PC-3 (cell line): ENCODE data around the gene MGST1. TPM values are rescaled to one million over a fixed set of nuclear protein-coding genes. Genes with fewer than 3 reads are reported as not detected.

ENCODE experiments used
- ATAC-seq: fragments of 200-7000 bp; cut with Tn5 transposase; 2 replicates; pipeline ENCODE4 v1.9.1; 2020; ENCODE audit warnings: mild to moderate bottlenecking, moderate library complexity
- BruUV-seq: library from RNA; stranded (reverse); fragments of 400-500 nt; replicated peaks from 2 replicates; lab custom pipeline; 2021; lab: Mats Ljungman, UMichigan
- CTCF ChIA-PET: fragments of 300-600 bp; sonication (Branson Sonifier 250); formaldehyde crosslinking; loops from one replicate; lab custom pipeline; 2022; ENCODE audit warnings: antibody characterized with exemption; lab: Charles Lee
- POLR2A ChIA-PET: fragments of 300-600 bp; sonication (Branson Sonifier 250); formaldehyde crosslinking; loops from one replicate; lab custom pipeline; 2022; ENCODE audit warnings: antibody characterized with exemption; ENCODE audit not compliant: unreplicated experiment; lab: Charles Lee
- DNase-seq: peaks from one replicate; pipeline ENCODE4 v3.0.0-alpha.2; 2015
- H2AFZ ChIP-seq: fragments of 300-600 bp; sonication (generic); 2 replicates; pipeline ENCODE4 v1.6.0; 2016; ENCODE audit warnings: antibody characterized with exemption, low read length
- H3F3A ChIP-seq: fragments of 300-600 bp; sonication (generic); one replicate; pipeline ENCODE4 v1.6.0; 2017; ENCODE audit warnings: antibody characterized with exemption, low read length, control low read depth, mild to moderate bottlenecking; ENCODE audit not compliant: unreplicated experiment
- H3K27ac ChIP-seq: fragments of 300-600 bp; sonication (generic); 2 replicates; pipeline ENCODE4 v1.5.1; 2016; ENCODE audit warnings: mild to moderate bottlenecking, low read length
- H3K27me3 ChIP-seq: fragments of 300-600 bp; sonication (generic); 2 replicates; pipeline ENCODE4 v1.6.1; 2016; ENCODE audit warnings: low read length, mixed read lengths
- H3K36me3 ChIP-seq: fragments of 300-600 bp; sonication (generic); 2 replicates; pipeline ENCODE4 v1.6.1; 2016; ENCODE audit warnings: low read depth, mixed run types, low read length, mixed read lengths
- H3K4me1 ChIP-seq: fragments of 300-600 bp; sonication (generic); 2 replicates; pipeline ENCODE4 v1.5.1; 2016; ENCODE audit warnings: low read length; ENCODE audit not compliant: insufficient read depth
- H3K4me2 ChIP-seq: fragments of 300-600 bp; sonication (generic); 2 replicates; pipeline ENCODE4 v1.6.0; 2016; ENCODE audit warnings: low read length
- H3K4me3 ChIP-seq: fragments of 300-600 bp; sonication (generic); 2 replicates; pipeline ENCODE4 v1.5.1; 2016; ENCODE audit warnings: mild to moderate bottlenecking, low read length, mixed read lengths
- H3K79me2 ChIP-seq: fragments of 300-600 bp; sonication (generic); 2 replicates; pipeline ENCODE4 v1.6.1; 2017; ENCODE audit warnings: low read length, mixed read lengths
- H3K9ac ChIP-seq: fragments of 300-600 bp; sonication (generic); 2 replicates; pipeline ENCODE4 v1.6.0; 2016; ENCODE audit warnings: mild to moderate bottlenecking, low read length
- H3K9me2 ChIP-seq: fragments of 300-600 bp; sonication (generic); replicated peaks from 2 replicates; pipeline ENCODE4 v1.6.1; 2016; ENCODE audit warnings: mixed run types, low read length, mixed read lengths
- H3K9me3 ChIP-seq: fragments of 300-600 bp; sonication (generic); 2 replicates; pipeline ENCODE4 v1.6.1; 2016; ENCODE audit warnings: low read length, mixed read lengths
- H4K20me1 ChIP-seq: fragments of 300-600 bp; sonication (generic); 2 replicates; pipeline ENCODE4 v1.6.1; 2016; ENCODE audit warnings: low read length, mixed read lengths
- EZH2 ChIP-seq: fragments of 300-600 bp; sonication (generic); IDR thresholded peaks from one replicate; pipeline ENCODE4 v1.6.1; 2017; ENCODE audit warnings: antibody characterized with exemption, mild to moderate bottlenecking, low read length; ENCODE audit not compliant: unreplicated experiment
- EZH2phosphoT487 ChIP-seq: fragments of 300-600 bp; sonication (generic); IDR thresholded peaks from 2 replicates; pipeline ENCODE4 v1.6.1; 2018; ENCODE audit warnings: mild to moderate bottlenecking, antibody characterized with exemption, low read length, borderline replicate concordance
- intact Hi-C: fragments of 100-400 bp; cut with micrococcal nuclease; formaldehyde crosslinking; loops from 2 replicates; pipeline ENCODE4 v1.9.0; 2023
- total RNA-seq: library from RNA; depleted of rRNA; stranded (reverse); fragments of >200 nt; gene quantifications from 2 replicates; pipeline ENCODE4 v1.2.3, GENCODE V29; 2014
- TF ChIP-seq, protein P1 (sequence below): fragments of 300-600 bp; sonication (generic); conservative IDR thresholded peaks from 2 replicates; pipeline ENCODE4 v1.5.1; 2017; ENCODE audit warnings: antibody characterized with exemption, low read depth, mild to moderate bottlenecking, low read length

The MGST1 gene
- total RNA-seq, 1 experiment from 2014 or later, result 105 TPM

GRCh38 chr12:16300122-16300521, 47.3 kb upstream of the MGST1 start:
- Histone ChIP-seq H3K9me2 (no peaks in the 10 kb centered on the region), H3K27ac (no peak overlapping the region), H2AFZ (no peak overlapping the region), H3K4me3 (no peak overlapping the region), H3K4me2 (no peak overlapping the region), H3K79me2 (no peaks in the 10 kb centered on the region), H3K9ac (no peak overlapping the region), H3K4me1 (peaks cover 7% of the 10 kb centered on the region; the same call in 1 of the 2 replicates), H4K20me1 (no peaks in the 10 kb centered on the region), H3K36me3 (no peaks in the 10 kb centered on the region), H3K27me3 (no peaks in the 10 kb centered on the region), H3F3A (no peaks in the 10 kb centered on the region), H3K9me3 (no peaks in the 10 kb centered on the region)
- ChIA-PET POLR2A (no interaction called here), CTCF (no interaction called here)
- BruUV-seq, result no TSS peak
- no peak for ATAC-seq
- intact Hi-C loops, result no loop called here
- no peak for DNase-seq
- no peak for TF ChIP-seq EZH2
- TF ChIP-seq, protein P1, sequence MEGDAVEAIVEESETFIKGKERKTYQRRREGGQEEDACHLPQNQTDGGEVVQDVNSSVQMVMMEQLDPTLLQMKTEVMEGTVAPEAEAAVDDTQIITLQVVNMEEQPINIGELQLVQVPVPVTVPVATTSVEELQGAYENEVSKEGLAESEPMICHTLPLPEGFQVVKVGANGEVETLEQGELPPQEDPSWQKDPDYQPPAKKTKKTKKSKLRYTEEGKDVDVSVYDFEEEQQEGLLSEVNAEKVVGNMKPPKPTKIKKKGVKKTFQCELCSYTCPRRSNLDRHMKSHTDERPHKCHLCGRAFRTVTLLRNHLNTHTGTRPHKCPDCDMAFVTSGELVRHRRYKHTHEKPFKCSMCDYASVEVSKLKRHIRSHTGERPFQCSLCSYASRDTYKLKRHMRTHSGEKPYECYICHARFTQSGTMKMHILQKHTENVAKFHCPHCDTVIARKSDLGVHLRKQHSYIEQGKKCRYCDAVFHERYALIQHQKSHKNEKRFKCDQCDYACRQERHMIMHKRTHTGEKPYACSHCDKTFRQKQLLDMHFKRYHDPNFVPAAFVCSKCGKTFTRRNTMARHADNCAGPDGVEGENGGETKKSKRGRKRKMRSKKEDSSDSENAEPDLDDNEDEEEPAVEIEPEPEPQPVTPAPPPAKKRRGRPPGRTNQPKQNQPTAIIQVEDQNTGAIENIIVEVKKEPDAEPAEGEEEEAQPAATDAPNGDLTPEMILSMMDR, result no peak
- TF ChIP-seq EZH2phosphoT487, result no peak

DNA sequence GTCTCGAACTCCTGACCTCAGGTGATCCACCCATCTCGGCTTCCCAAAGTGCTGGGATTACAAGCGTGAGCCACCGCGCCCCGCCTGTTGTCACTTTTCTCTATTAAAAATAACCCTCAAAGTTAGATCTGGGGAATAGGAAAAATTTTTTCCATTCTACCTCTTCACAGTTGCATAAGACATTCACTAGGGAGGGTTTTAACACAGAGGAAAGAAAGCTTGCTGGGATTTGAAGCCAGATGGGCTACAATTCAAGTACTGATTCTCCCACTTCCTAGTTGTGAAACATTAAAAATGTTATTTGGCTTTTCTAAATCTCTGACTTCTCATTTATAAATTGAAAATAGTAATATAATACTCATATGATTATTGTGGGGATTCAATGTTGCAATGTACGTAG, 46.7 kb upstream of the MGST1 start:
- H3K9ac ChIP-seq, result no peak overlapping the region
- intact Hi-C loops, result no loop called here
- H3K4me2 ChIP-seq, result no peak overlapping the region
- no peaks in the 10 kb centered on the region for H3K36me3 ChIP-seq
- ChIA-PET POLR2A (no interaction called here), CTCF (no interaction called here)
- H3K4me1 ChIP-seq, result peaks cover 7% of the 10 kb centered on the region; the same call in 1 of the 2 replicates
- no peaks in the 10 kb centered on the region for H3F3A ChIP-seq
- no peaks in the 10 kb centered on the region for H3K9me2 ChIP-seq
- no peak overlapping the region for H3K27ac ChIP-seq
- no peak for TF ChIP-seq EZH2phosphoT487
- TF ChIP-seq EZH2, result no peak
- H3K9me3 ChIP-seq, result no peaks in the 10 kb centered on the region
- no peaks in the 10 kb centered on the region for H3K79me2 ChIP-seq
- no peaks in the 10 kb centered on the region for H4K20me1 ChIP-seq
- no peak for ATAC-seq
- BruUV-seq, result no TSS peak
- H3K27me3 ChIP-seq, result no peaks in the 10 kb centered on the region
- H3K4me3 ChIP-seq, result no peak overlapping the region
- no peak overlapping the region for H2AFZ ChIP-seq
- DNase-seq, result no peak

DNA sequence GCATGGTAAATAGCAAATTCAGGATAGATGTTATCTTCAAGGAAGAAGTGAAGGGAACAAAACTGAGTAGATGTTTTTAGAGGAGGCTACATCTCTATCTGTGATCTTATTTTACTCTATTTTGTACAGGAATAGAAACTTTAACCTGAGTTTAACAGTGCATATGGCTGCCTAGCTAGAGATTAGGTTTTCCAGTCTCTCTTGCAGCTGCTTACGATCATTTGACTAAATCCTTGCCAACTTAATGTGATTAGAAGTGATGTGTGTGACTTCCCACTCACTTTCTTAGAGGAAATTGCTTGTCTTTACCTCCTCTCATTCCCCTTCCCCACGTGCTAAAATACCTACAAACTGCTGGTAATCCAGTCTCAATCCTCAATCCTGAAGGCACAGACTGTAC, 43.5 kb upstream of the MGST1 start:
- no peaks in the 10 kb centered on the region for H3K9me2 ChIP-seq
- H3K4me3 ChIP-seq, result no peak overlapping the region
- no peaks in the 10 kb centered on the region for H3K27me3 ChIP-seq
- peaks cover 7% of the 10 kb centered on the region; the same call in 1 of the 2 replicates for H3K4me1 ChIP-seq
- no peaks in the 10 kb centered on the region for H3K36me3 ChIP-seq
- H3K79me2 ChIP-seq, result no peaks in the 10 kb centered on the region
- TF ChIP-seq EZH2phosphoT487 (no peak), EZH2 (no peak)
- TF ChIP-seq, protein P1, result no peak
- no peaks in the 10 kb centered on the region for H4K20me1 ChIP-seq
- H2AFZ ChIP-seq, result no peak overlapping the region
- H3F3A ChIP-seq, result no peaks in the 10 kb centered on the region
- no peak for DNase-seq
- H3K9me3 ChIP-seq, result no peaks in the 10 kb centered on the region
- POLR2A ChIA-PET, result no interaction called here
- no peak overlapping the region for H3K27ac ChIP-seq
- intact Hi-C loops, result no loop called here
- ATAC-seq, result no peak
- no peak overlapping the region for H3K9ac ChIP-seq
- no TSS peak for BruUV-seq
- CTCF ChIA-PET, result no interaction called here
- H3K4me2 ChIP-seq, result no peak overlapping the region
